ENCODE results near the gene CYP4F8.
"Not testable (repeated sequence)": the region's sequence is repeated elsewhere in the genome, so short reads cannot be mapped to it uniquely, and the experiment has no call there.

GRCh38 chr19:15679865-15680264, 64.8 kb downstream of the CYP4F8 start:
- not testable (repeated sequence) for TF ChIP-seq CTCF, POLR2A (IDR thresholded peaks at IDR 0.05)

Data from vagina (tissue), 2 donors.